Activated CD4-positive, alpha-beta T cell treated with anti-CD3 and anti-CD28 coated beads, Interleukin-10, Interleukin-2, amounts not matched to agents 100 ng/mL and 50 ng/mL, durations not matched to agents 16 hours and 8 hours (primary cell): ENCODE results near the gene ANGPTL4.
"Not testable (repeated sequence)": the region's sequence is repeated elsewhere in the genome, so short reads cannot be mapped to it uniquely, and the experiment has no call there.

Experiments used
- DNase-seq: peaks from one replicate; pipeline ENCODE4 v3.0.0-alpha.2; 2020

Gene ANGPTL4

GRCh38 chr19:8366121-8366581 is 2.2 kb downstream of the ANGPTL4 start:
- no peak for DNase-seq

- no peak for DNase-seq
Observed at GRCh38 chr19:8366961-8367326, 3.0 kb downstream of the ANGPTL4 start.

- DNase-seq: no peak
Observed at GRCh38 chr19:8367327-8368001, 3.5 kb downstream of the ANGPTL4 start.

DNA sequence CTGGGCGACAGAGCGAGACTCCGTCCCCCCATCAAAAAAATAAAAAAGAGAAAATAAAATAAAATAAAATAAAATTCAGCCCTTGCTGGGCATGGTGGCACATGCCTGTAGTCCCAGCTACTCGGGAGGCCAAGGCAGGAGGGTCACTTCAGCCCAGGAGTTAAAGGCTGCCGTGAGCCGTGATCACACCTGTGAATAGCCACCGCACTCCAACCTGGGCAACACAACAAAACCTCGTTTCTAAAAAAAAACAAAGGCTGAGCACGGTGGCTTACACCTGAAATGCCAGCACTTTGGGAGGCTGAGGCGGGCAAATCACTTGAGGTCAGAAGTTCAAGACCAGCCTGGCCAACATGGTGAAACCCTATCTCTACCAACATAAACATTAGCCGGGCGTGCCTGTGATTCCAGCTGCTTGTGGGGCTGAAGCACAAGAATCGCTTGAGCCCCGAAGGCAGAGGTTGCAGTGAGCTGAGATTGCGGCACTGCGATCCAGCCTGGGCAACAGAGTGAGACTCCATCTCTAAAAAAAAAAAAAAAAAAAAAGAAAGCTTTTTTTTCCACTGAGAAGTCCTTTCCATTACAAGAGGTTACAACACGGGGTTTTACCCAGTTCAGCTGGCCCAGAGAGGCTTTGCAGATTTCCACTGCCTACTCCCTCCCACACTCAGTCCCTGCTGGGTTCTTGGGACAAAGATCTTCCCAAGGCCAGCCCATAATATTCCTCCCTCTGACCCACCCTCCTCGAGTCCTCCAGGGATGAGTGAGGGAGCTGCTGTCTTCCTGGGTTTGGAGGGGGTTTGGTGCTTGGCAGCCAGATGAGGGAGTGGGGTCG is 6.4 kb downstream of the ANGPTL4 start:
- no peak for DNase-seq

GRCh38 chr19:8371011-8371804 is 7.3 kb downstream of the ANGPTL4 start:
- no peak for DNase-seq

DNA sequence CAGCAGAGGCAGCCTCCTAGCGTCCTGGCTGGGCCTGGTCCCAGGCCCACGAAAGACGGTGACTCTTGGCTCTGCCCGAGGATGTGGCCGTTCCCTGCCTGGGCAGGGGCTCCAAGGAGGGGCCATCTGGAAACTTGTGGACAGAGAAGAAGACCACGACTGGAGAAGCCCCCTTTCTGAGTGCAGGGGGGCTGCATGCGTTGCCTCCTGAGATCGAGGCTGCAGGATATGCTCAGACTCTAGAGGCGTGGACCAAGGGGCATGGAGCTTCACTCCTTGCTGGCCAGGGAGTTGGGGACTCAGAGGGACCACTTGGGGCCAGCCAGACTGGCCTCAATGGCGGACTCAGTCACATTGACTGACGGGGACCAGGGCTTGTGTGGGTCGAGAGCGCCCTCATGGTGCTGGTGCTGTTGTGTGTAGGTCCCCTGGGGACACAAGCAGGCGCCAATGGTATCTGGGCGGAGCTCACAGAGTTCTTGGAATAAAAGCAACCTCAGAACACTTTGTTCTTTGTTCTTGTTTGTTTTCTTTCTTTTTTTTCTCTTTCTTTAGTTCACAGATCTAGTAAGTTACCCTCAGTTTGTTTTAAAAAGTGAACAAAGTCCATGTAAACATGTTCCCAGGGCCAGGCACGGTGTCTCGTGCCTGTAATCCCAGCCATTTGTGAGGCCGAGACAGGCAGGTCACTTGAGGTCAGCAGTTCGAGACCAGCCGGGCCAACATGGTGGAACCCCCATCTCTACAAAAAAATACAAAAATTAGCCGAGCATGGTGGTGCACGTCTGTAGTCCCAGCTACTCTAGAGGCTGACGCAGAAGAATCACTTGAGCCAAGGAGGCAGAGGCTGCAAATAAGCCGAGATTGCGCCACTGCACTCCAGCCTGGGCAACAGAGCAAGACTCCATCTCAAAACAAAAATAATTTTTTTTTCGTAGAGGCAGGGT is 10.2 kb downstream of the ANGPTL4 start:
- DNase-seq: no peak

GRCh38 chr19:8375766-8376165 is 11.8 kb downstream of the ANGPTL4 start:
- DNase-seq: not testable (repeated sequence)

DNA sequence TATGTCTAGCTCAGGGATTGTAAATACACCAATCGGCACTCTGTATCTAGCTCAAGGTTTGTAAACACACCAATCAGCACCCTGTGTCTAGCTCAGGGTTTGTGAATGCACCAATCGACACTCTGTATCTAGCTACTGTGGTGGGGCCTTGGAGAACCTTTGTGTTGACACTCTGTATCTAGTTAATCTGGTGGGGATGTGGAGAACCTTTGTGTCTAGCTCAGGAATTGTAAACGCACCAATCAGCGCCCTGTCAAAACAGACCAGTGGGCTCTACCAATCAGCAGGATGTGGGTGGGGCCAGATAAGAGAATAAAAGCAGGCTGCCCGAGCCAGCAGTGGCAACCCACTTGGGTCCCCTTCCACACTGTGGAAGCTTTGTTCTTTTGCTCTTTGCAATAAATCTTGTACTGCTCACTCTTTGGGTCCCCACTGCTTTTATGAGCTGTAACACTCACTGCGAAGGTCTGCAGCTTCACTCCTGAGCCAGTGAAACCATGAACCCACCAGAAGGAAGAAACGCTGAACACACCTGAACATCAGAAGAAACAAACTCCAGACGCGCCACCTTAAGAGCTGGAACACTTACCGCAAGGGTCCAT is 12.5 kb downstream of the ANGPTL4 start:
- not testable (repeated sequence) for DNase-seq

DNA sequence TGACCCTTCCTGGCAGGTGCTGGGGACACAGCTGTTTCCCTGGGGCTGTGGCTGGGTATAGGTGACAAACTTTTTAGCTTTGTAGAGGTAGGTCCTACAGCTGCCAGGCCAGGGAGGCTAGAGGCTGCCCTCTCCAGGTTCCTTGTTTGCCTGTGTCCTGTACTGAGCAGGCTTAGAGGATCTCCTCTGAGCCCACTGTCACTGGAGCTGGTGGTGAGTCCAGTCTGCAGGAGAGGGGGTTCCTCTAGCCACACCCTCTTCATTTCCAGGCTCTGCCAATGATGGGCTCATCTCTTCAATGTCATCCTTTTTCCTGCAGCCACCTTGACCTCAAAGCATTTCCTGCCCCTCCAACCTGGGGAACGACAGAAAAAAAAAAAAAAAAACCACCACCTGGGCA is 13.6 kb downstream of the ANGPTL4 start:
- DNase-seq: no peak

DNA sequence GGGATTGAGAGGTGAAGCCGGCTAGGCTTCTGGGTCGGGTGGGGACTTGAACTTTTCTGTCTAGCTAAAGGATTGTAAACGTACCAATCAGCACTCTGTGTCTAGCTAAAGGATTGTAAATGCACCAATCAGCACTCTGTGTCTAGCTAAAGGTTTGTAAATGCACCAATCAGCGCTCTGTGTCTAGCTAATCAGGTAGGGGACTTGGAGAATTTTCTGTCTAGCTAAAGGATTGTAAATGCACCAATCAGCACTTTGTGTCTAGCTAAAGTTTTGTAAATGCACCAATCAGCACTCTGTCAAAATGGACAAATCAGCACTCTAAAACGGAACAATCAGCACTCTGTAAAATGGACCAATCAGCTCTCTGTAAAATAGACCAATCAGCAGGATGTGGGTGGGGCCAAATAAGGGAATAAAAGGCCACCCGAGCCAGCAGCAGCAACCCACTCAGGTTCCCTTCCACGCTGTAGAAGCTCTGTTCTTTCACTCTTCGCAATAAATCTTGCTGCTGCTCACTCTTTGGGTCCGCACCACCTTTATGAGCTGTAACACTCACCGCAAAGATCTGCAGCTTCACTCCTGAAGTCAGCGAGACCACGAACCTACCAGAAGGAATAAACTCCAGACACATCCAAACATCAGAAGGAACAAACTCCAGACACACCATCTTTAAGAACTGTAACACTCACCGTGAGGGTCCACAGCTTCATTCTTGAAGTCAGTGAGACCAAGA is 15.4 kb downstream of the ANGPTL4 start:
- DNase-seq: not testable (repeated sequence)

DNA sequence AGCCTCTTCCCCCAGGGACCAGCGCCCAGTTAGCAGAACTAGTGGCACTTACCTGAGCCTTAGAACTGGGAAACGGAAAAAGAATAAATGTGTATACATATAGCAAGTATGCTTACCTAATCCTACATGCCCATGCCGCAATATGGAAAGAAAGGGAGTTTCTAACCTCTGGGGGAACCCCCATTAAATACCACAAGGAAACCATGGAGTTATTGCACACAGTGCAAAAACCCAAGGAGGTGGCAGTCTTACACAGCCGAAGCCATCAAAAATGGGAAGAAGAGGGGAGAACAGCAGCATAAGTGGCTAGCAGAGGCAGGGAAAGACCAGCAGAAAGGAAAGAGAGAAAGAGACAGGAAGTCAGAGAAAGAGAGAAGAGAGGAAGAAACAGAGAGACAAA is 20.6 kb downstream of the ANGPTL4 start:
- not testable (repeated sequence) for DNase-seq

GRCh38 chr19:8385103-8385502 is 21.1 kb downstream of the ANGPTL4 start:
- DNase-seq: not testable (repeated sequence)

DNA sequence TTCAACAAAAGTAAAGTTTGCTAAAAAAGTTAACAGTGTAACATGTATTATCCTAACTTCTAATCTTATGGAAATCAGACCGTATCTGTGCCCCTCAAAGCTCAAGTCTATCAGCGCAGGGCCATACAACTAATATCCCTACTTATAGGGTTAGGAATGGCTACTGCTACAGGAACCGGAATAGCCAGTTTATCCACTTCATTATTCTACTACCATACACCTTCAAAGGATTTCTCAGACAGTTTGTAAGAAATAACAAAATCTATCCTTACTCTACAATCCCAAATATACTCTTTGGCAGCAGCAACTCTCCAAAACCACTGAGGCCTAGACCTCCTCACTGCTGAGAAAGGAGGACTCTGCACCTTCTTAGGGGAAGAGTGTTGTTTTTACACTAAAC is 21.6 kb downstream of the ANGPTL4 start:
- not testable (repeated sequence) for DNase-seq

GRCh38 chr19:8386419-8386818 is 22.5 kb downstream of the ANGPTL4 start:
- not testable (repeated sequence) for DNase-seq

DNA sequence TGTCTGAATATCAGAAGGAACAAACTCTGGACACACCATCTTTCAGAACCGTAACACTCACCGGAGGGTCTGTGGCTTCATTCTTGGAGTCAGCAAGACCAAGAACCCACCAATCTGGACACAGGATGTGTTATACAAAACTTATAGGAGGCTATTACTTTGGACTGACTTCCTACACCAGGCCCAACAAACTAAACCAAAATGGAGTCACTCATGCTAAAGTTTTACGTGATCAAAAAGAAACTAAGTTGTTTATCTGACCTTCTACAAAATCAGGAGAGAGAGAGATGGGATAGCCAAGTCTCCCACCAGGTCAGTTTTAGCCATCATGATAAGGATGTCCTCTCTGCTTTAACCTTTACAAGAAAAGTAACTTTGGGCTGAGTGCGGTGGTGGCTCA is 23.0 kb downstream of the ANGPTL4 start:
- DNase-seq: no peak

DNA sequence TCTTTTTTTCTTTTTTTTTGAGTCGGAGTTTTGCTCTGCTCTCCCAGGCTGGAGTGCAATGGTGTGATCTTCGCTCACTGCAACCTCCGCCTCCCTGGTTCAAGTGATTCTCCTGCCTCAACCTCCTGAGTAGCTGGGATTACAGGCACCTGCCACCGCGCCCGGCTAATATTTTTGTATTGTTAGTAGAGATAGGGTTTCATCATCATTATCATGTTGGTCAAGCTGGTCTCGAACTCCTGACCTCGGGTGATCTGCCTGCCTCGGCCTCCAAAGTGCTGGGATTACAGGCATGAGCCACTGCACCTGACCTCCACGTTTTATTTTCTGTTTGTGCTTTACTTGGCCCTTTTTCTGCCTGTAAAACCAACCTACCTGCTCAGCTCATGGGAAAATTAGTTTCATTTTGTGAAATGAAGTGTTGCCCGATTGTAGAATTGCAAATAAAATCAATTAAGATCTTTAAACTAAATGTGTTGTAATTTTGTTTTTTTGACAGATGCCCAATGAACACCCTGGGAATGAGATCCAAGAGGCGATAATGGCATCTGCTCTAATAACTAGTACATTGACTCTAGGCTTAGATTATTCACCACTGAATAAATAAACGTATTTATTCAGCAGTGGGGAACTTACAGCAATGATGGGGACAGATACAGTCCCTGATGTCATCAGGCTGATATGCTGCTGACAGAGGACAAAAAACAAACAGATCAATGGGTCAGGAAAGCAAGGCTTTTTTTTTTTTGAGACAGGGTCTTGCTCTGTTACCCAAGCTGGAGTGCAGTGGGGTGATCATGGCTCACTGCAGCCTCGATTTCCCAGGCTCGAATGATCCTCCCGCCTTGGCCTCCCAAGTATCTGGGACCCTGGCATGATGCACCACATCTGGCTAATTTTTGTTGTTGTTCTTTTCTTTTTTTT is 24.0 kb downstream of the ANGPTL4 start:
- DNase-seq: no peak

DNA sequence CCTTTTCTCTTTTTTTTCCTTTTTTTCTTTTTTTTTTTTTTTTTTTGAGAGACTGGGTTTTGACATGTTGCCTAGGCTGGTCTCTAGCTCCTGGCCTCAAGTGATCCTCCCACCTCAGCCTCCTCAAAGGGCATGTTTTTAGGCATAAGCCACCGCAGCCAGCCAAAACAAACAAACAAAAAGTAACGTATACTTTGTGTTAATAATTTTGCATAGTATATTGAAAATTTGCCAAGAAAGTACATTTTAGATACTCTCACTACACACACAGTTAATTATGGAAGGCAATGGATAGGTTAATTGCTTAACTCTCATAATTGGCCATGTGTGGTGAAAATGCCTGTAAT is 24.6 kb downstream of the ANGPTL4 start:
- no peak for DNase-seq

DNA sequence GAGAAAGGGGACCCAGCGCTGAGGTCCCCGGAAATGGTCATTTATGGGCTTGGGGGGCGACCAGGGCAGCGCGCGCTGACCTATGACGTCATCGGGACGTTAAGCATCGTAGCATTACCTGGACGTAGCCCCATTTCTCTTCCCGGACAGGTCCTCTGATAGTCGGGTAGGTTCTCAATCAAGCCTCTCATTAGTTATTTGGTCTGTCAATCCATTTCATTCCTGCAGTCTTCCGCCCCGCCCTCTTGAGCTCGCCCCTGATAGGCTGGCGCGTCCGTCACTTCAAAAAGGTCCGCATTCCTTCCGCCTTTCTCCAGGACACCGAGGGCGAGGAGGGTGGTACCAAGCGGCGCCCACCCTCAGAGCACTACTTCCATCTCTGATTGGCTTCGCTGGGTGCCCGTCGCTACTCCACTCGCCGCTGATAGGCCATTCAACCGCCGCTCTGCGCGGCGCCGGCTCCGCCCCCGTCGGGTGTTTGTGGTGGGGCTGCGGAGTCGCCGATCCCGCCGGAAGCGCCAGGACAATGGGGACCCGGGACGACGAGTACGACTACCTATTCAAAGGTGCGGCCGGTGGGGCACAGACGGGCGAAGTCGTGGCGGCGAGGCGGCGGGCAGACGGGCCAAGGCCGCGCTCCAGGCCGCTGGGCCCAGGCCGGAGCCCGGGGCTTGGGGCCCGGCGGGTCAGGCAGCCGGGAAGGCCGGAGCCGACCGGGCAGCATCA is 26.1 kb downstream of the ANGPTL4 start, which contains the start of gene RAB11B:
Gene RAB11B, plus strand, starts transcription at position 470 of the 726 bp plus-strand sequence. Its CDS starts 57 bp downstream, at position 527.
- peak; percentile 100 for DNase-seq

DNA sequence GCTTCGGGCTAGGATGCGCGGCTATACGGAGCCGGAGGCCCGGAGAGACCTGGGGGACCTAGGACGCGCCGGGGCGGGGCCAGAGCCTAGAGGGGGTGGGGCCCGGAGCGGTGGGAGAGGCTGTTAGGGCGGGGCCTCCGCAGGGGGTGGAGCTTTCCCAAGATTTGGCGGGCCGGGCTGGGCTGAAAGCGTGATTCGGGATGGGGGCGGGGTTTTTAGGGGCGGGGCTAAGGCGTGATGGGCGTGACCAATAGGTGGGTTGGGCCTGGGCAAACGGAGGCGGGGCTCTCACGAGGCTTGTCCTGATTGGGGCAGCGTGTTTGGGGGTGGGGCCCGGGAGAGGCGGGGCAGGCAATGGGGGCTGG is 26.6 kb downstream of the ANGPTL4 start:
- DNase-seq: peak; percentile 96
